Liver (tissue), 9 donors: ENCODE data around the gene ZNF786. TPM values are rescaled to one million over a fixed set of nuclear protein-coding genes. Genes with fewer than 3 reads are reported as not detected.

Experiments
- DNase-seq: peaks from one replicate; pipeline ENCODE4 v3.0.0-alpha.2; 2017; ENCODE audit warnings: low spot score
- H3K27ac ChIP-seq, 2 donors: one replicate each; pipeline ENCODE4 v1.7.0; 2013; ENCODE audit warnings: inconsistent platforms in 2 of 2, low read length in 2 of 2, control low read depth in 1 of 2, low read depth in 1 of 2, mild to moderate bottlenecking in 1 of 2
- H3K27me3 ChIP-seq, 4 donors: one replicate each; pipeline versions ENCODE4 v1.6.1 to v1.7.0; 2013; ENCODE audit warnings: low read length in 3 of 4, inconsistent platforms in 1 of 4, mild to moderate bottlenecking in 1 of 4, moderate library complexity in 1 of 4; ENCODE audit not compliant: control insufficient read depth in 4 of 4, insufficient read depth in 4 of 4
- H3K36me3 ChIP-seq, 4 donors: one replicate each; pipeline versions ENCODE4 v1.6.1 to v1.7.0; 2013; ENCODE audit warnings: low read length in 3 of 4, mild to moderate bottlenecking in 3 of 4, low read depth in 1 of 4, moderate library complexity in 1 of 4; ENCODE audit not compliant: control insufficient read depth in 4 of 4, insufficient read depth in 3 of 4
- H3K4me1 ChIP-seq, 4 donors: one replicate each; pipeline versions ENCODE4 v1.6.1 to v1.7.0; 2013; ENCODE audit warnings: low read length in 3 of 4, mild to moderate bottlenecking in 3 of 4, moderate library complexity in 1 of 4; ENCODE audit not compliant: control insufficient read depth in 4 of 4, insufficient read depth in 4 of 4
- H3K4me3 ChIP-seq, 3 donors: one replicate each; pipeline versions ENCODE4 v1.6.1 to v1.7.0; 2013; ENCODE audit warnings: low read length in 3 of 3, control low read depth in 1 of 3, low read depth in 1 of 3, mild to moderate bottlenecking in 1 of 3
- H3K9ac ChIP-seq, 2 donors: one replicate each; pipeline ENCODE4 v1.7.0; 2013; ENCODE audit warnings: low read length in 2 of 2, mild to moderate bottlenecking in 2 of 2, moderate library complexity in 2 of 2, control low read depth in 1 of 2, low read depth in 1 of 2
- H3K9me3 ChIP-seq, 4 donors: one replicate each; pipeline versions ENCODE4 v1.6.1 to v1.7.0; 2013; ENCODE audit warnings: low read length in 3 of 4; ENCODE audit not compliant: control insufficient read depth in 4 of 4
- EGR1 ChIP-seq, 2 donors: IDR thresholded peaks; 2 replicates each; pipeline ENCODE4 v1.6.1; 2016 to 2018; ENCODE audit warnings: antibody characterized with exemption in 2 of 2, low read depth in 2 of 2
- FOXA1 ChIP-seq: IDR thresholded peaks from 2 replicates; pipeline ENCODE4 v1.6.1; 2016; ENCODE audit warnings: antibody characterized with exemption
- GABPA ChIP-seq, 2 donors: IDR thresholded peaks in 1 of 2; conservative IDR thresholded peaks in 1 of 2; 2 replicates each; pipeline ENCODE4 v1.6.1; 2016; ENCODE audit warnings: antibody characterized with exemption in 2 of 2, mild to moderate bottlenecking in 1 of 2, moderate library complexity in 1 of 2
- HNF4A ChIP-seq, 2 donors: conservative IDR thresholded peaks; 2 replicates each; pipeline ENCODE4 v1.6.1; 2016; ENCODE audit warnings: antibody characterized with exemption in 2 of 2, mild to moderate bottlenecking in 2 of 2
- HNF4G ChIP-seq: IDR thresholded peaks from 2 replicates; pipeline ENCODE4 v1.6.1; 2016; ENCODE audit warnings: antibody characterized with exemption
- JUND ChIP-seq, 2 donors: IDR thresholded peaks; 2 replicates each; pipeline ENCODE4 v1.6.1; 2016; ENCODE audit warnings: antibody characterized with exemption in 2 of 2
- MAX ChIP-seq: IDR thresholded peaks from 2 replicates; pipeline ENCODE4 v1.6.1; 2016; ENCODE audit warnings: antibody characterized with exemption
- NR2F2 ChIP-seq: IDR thresholded peaks from 2 replicates; pipeline ENCODE4 v1.6.1; 2016; ENCODE audit warnings: antibody characterized with exemption
- RAD21 ChIP-seq, 2 donors: IDR thresholded peaks; 2 replicates each; pipeline ENCODE4 v1.6.1; 2016; ENCODE audit warnings: antibody characterized with exemption in 2 of 2, mild to moderate bottlenecking in 2 of 2
- REST ChIP-seq: IDR thresholded peaks from 2 replicates; pipeline ENCODE4 v1.6.1; 2016; ENCODE audit warnings: antibody characterized with exemption, mild to moderate bottlenecking
- RXRA ChIP-seq, 2 donors: IDR thresholded peaks; 2 replicates each; pipeline ENCODE4 v1.6.1; 2017 to 2018; ENCODE audit warnings: antibody characterized with exemption in 2 of 2, mild to moderate bottlenecking in 1 of 2
- SP1 ChIP-seq: IDR thresholded peaks from 2 replicates; pipeline ENCODE4 v1.6.1; 2018; ENCODE audit warnings: antibody characterized with exemption, mild to moderate bottlenecking
- TAF1 ChIP-seq: conservative IDR thresholded peaks from 2 replicates; pipeline ENCODE4 v1.6.1; 2016; ENCODE audit warnings: antibody characterized with exemption, mild to moderate bottlenecking
- YY1 ChIP-seq: IDR thresholded peaks from 2 replicates; pipeline ENCODE4 v1.6.1; 2016; ENCODE audit warnings: antibody characterized with exemption, mild to moderate bottlenecking
- WGBS: extraction: QIAGEN DNeasy Blood & Tissue Kit; methylation state at CpG from one replicate; pipeline ENCODE4 v1.1.7; 2013; 5-methylcytosine and 5-hydroxymethylcytosine counted together
- polyA plus RNA-seq, 2 donors: library from polyadenylated mRNA; stranded (reverse) in 1 of 2; unstranded in 1 of 2; fragments of 200-250 nt in 1 of 2; fragments of >200 nt in 1 of 2; fragmentation: Nextera tagmentation in 1 of 2; extraction: Ambion mirVana in 1 of 2; gene quantifications; one replicate each; pipeline versions ENCODE4 v1.2.1 to v1.2.3, GENCODE V29; 2013 to 2015
- total RNA-seq, 2 donors: library from RNA; depleted of rRNA; stranded (reverse); fragments of >200 nt; gene quantifications; one replicate each; pipeline ENCODE4 v1.2.3, GENCODE V29; 2014
- TF ChIP-seq, protein P1 (sequence below): IDR thresholded peaks from 2 replicates; pipeline ENCODE4 v1.6.1; 2016; ENCODE audit warnings: antibody characterized with exemption
- TF ChIP-seq, protein P2 (sequence below): IDR thresholded peaks from 2 replicates; pipeline ENCODE4 v1.6.1; 2016; ENCODE audit warnings: antibody characterized with exemption
- donor health status: healthy.
- donor health status: healthy.
- donor health status: healthy.
- donor health status: healthy.
- donor health status: healthy.

Gene ZNF786
- total and polyA plus RNA-seq, 4 donors: 1.0 to 5.9 (median 2.3) TPM

DNA sequence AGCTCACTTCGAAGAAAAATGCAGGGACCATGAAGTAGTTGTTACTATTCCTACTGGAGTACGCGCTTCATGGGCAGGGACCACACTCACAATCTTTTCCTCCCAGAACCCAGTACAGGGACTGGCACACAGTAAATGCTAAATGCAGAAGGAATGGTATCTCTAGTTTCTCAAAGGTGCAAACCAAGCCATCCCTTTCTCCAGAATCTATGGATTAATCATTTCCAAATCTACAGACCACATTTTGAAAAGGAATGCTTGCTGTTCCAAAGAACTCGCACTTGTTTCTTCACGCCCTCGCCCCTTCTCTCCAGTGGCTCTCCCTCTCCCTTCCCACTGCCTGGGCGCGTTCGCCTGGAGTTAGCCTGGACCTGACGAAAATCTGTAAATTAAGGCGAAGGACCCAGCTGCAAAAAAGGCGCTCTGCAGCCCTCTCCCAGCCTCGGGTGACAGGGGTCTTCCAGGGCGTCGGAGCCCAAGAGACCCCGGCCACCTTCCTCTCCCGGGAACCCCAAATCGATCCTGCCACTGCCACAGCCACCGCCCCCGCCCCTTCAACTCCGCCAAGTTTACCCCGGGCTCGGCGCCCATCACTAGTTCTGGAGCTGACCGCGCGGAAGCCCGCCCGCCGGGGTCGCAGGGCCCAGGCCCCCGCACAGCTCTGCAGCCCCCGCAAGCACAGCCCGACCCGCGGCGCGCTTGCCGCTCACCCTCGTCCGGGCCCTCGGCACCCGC lies 62.7 kb downstream of the ZNF786 start:
- peak overlapping the region; percentile 91 to 92 for H3K27ac ChIP-seq
- H3K27me3 ChIP-seq: no peaks in the 10 kb centered on the region
- TF ChIP-seq, protein P1, sequence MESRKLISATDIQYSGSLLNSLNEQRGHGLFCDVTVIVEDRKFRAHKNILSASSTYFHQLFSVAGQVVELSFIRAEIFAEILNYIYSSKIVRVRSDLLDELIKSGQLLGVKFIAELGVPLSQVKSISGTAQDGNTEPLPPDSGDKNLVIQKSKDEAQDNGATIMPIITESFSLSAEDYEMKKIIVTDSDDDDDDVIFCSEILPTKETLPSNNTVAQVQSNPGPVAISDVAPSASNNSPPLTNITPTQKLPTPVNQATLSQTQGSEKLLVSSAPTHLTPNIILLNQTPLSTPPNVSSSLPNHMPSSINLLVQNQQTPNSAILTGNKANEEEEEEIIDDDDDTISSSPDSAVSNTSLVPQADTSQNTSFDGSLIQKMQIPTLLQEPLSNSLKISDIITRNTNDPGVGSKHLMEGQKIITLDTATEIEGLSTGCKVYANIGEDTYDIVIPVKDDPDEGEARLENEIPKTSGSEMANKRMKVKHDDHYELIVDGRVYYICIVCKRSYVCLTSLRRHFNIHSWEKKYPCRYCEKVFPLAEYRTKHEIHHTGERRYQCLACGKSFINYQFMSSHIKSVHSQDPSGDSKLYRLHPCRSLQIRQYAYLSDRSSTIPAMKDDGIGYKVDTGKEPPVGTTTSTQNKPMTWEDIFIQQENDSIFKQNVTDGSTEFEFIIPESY: no peak
- no peak for TF ChIP-seq FOXA1
- TF ChIP-seq RXRA (IDR thresholded peaks at IDR 0.05): no peak
- H3K9me3 ChIP-seq: no peaks in the 10 kb centered on the region
- H3K9ac ChIP-seq: peak overlapping the region; percentile 50 to 72
- H3K4me3 ChIP-seq: peak overlapping the region; percentile 86 to 97 (median 89)
- DNase-seq: peak; percentile 38
- peaks cover 0 to 4% (median 0%) of the 10 kb centered on the region in 4 donors for H3K36me3 ChIP-seq
- peaks cover 4 to 32% (median 16%) of the 10 kb centered on the region in 4 donors for H3K4me1 ChIP-seq
- WGBS: under 1% methylated on average over 43 of the region's 43 CpGs

DNA sequence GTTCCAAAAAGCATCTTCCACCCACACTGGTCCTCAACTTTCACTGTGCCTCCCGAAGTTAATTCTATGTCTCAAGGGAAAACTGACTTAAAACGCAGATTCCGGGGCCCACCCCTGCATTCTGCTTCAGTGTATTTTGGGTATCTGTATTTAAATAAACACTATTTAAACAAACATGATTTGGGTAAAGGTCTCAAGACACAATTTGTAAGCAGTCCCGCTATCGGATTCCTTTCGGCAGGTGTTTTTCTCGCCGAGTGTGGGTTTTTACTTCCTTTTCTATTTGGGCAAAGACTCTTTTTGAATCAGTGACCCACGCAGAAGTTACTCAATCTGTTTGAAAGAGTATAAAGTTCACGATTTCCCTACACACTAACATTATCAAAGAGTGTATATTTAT lies 63.5 kb downstream of the ZNF786 start:
- Histone ChIP-seq H3K36me3 (peaks cover 0 to 4% (median under 1%) of the 10 kb centered on the region in 4 donors), H3K4me1 (peaks cover 4 to 34% (median 16%) of the 10 kb centered on the region in 4 donors), H3K9me3 (no peaks in the 10 kb centered on the region), H3K4me3 (peak overlapping the region; percentile 86 to 97 (median 89)), H3K9ac (peak overlapping the region; percentile 50 to 72), H3K27me3 (no peaks in the 10 kb centered on the region), H3K27ac (peak overlapping the region; percentile 91 to 92)
- WGBS: 8% methylated on average over 10 of the region's 10 CpGs
- DNase-seq: no peak
- TF ChIP-seq NR2F2 (no peak), HNF4A (conservative IDR thresholded peaks at IDR 0.05) (peak; percentile 54 to 60), FOXA1 (no peak), SP1 (peak; percentile 18), EGR1 (IDR thresholded peaks at IDR 0.05; ENCODE audit: low read depth in 2 of 2) (peak in 1 of 2 donors; percentile 9)

DNA sequence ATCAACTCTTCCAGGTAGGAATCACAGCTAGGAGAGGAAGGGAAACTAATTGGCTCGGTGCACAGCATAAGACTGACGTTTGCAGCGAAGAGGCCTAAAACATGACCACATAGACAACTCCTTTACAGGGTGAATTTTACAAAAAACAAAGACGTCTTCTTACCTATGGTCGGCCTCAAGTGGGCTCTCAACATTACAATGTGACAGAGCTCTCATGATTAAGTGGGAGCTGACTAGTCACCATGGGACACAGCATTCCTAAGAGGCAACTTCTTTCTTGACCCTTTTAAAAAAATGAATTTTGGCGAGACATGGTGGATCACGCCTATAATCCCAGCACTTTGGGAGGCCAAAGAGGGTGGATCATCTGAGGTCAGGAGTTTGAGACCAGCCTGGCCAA lies 66.9 kb downstream of the ZNF786 start:
- H3K27ac ChIP-seq: no peak overlapping the region
- peaks cover 4 to 29% (median 13%) of the 10 kb centered on the region in 4 donors for H3K4me1 ChIP-seq
- H3K27me3 ChIP-seq: no peaks in the 10 kb centered on the region
- no peaks in the 10 kb centered on the region for H3K9me3 ChIP-seq
- TF ChIP-seq RAD21 (IDR thresholded peaks at IDR 0.05): no peak
- no peak overlapping the region for H3K9ac ChIP-seq
- WGBS: 84% methylated on average over 7 of the region's 7 CpGs
- H3K36me3 ChIP-seq: peaks cover 7 to 20% (median 15%) of the 10 kb centered on the region in 4 donors
- DNase-seq: no peak
- H3K4me3 ChIP-seq: no peak overlapping the region

GRCh38 chr7:149022756-149023360 lies 67.7 kb downstream of the ZNF786 start:
- no peak for TF ChIP-seq FOXA1
- TF ChIP-seq SP1: no peak
- TF ChIP-seq, protein P2, sequence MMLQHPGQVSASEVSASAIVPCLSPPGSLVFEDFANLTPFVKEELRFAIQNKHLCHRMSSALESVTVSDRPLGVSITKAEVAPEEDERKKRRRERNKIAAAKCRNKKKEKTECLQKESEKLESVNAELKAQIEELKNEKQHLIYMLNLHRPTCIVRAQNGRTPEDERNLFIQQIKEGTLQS: no peak
- TF ChIP-seq TAF1: no peak
- no peak for TF ChIP-seq JUND (IDR thresholded peaks at IDR 0.05)
- no peak for TF ChIP-seq MAX
- no peak for TF ChIP-seq NR2F2
- no peak for TF ChIP-seq REST
- TF ChIP-seq EGR1 (IDR thresholded peaks at IDR 0.05; ENCODE audit: low read depth in 2 of 2): no peak
- TF ChIP-seq HNF4G: no peak
- no peak for TF ChIP-seq YY1
- no peak for TF ChIP-seq GABPA (IDR thresholded peaks at IDR 0.05 in 1 of 2, conservative IDR thresholded peaks at IDR 0.05 in 1 of 2)
- no peak for TF ChIP-seq RAD21 (IDR thresholded peaks at IDR 0.05)
- WGBS: 88% methylated on average over 6 of the region's 6 CpGs
- no peaks in the 10 kb centered on the region for H3K9me3 ChIP-seq
- peaks cover 7 to 25% (median 17%) of the 10 kb centered on the region in 4 donors for H3K36me3 ChIP-seq
- H3K27me3 ChIP-seq: no peaks in the 10 kb centered on the region
- H3K4me1 ChIP-seq: peaks cover 4 to 29% (median 13%) of the 10 kb centered on the region in 4 donors
- H3K27ac ChIP-seq: no peak overlapping the region
- DNase-seq: no peak
- no peak overlapping the region for H3K9ac ChIP-seq
- H3K4me3 ChIP-seq: no peak overlapping the region
